Activated CD8-positive, alpha-beta memory T cell treated with anti-CD3 and anti-CD28 coated beads, Interleukin-2, amount 50 U/mL, for 24 hours (primary cell): ENCODE results near the gene SMYD3.

Experiments used
- DNase-seq: peaks from one replicate; pipeline ENCODE4 v3.0.0-alpha.2; 2020; ENCODE audit errors: extremely low read depth

Gene SMYD3

DNA sequence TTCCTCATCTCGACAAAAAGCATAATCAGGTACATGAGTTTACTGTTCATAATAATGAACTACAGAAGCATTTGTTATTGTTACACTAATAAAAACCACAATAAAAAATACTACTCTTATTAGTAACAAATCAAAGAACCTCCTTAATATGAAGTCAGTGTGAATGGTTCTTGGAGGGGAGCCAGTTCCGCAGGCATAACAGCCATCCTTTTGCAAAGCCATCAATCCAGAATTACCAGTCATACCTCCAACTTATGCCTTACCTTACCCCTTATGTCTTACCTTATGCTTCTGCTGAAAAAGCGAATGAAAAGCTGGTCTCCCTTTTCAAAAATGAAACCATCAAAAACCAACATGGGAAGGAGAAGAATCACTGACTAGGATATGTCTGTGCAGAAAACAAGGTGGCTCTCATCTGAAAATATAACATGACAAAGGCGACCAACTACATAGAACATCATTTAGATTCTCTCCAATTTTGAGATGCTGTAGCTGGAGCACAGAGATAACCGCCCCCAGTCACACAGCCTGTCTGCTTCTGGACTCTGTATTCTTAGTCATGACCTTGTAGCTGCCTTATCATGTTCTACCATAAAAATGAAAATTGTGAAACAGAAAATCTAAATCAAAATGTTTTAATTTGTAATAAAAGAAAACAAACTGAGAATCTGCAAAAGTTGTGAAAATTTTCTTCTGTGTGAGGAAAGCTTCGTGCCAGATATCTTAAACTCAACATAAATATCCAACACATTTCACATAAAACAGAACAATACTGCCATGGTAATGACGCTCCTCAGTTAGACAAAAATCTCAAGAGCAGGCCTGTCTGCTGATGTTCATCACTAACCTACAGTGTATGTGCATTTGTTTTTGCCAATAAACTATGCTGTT is 438.2 kb downstream of the SMYD3 start:
- DNase-seq = no peak

DNA sequence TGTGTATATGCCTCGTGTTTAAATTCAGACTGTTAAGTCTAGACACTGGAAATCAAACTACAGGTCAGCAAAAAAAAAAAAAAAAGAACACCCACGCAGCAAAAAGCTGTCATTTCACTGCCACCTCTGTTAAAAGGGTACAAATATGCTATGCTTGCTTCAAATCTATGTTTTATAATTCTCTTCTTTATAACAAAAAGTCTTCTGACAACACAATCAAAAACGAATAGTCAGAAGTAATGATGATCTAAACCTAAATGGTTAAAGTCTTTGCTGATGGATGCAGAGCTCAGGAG is 438.9 kb downstream of the SMYD3 start:
- DNase-seq = no peak

DNA sequence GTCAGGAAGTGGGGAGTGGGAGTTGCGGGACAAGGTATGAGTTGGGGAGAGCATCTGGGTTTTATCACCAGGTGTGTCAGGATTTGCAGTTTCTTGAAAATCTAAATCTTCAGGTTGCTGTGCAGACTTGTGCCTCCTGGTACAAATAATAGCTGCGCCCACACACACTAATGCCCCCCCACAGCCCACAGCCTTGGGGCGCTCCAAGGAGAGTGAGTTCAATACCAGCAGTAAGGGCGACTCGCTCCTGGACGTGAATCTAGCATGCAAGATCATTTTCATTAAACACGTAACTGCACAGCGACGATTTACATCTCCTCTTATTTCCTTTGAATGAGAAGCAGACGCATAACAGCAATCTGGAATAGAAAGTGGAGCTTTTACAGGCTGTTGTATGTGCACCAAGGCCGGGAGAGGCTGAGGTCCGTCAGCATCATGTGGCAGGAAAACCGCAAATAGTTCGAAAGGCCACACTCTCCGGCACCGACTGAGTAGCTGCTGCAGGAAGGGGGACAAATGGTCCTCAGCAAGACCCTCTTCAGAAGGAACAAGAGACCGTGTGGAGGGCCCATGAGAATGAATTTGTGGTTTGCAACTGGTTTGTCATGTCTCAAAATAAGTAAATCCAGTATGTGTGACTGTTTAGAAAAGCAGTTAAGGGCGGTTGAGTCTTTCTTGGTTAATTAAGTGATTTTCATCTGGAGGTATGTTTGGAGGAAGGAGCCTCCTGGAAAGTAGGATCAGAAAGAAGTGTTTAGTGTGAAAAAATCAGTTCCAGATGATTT is 439.5 kb downstream of the SMYD3 start:
- no peak for DNase-seq

DNA sequence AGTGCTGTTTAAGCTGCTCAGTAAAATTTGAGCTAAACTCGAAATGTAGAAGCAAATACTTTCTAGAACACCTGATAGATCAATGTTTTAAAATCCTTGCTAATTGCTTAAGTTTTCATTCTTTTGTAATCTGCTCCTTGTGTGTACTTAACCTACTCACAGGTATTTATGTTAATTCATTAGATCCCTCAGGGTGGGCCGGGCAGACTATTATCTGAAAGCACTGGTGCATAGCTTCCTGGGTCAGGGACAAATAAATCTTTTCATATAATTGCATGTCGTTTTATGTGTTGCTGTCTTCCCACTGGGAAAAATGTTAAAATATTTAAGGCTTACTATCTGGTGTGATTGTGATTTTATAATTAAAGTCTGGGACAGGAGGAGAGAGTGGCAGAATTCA is 440.5 kb downstream of the SMYD3 start:
- DNase-seq = no peak

DNA sequence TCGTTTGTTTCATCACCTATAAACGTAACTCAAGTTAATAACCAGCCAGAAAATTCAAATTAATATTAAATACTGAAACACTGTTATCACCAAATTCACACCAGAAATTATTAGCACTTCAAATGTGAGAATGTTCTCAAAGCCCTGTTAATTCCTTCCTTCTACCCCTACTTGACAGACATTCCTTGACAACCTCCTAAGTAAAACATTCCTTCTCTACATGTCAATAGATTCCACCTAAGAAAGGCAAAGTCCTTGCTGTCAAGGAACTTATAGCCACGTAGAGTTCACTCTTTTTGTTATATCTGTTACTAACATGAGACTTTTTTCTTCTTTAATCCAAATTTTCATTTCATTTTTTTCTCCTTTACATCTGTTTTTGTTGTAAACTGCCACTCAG is 441.5 kb downstream of the SMYD3 start:
- DNase-seq = no peak

DNA sequence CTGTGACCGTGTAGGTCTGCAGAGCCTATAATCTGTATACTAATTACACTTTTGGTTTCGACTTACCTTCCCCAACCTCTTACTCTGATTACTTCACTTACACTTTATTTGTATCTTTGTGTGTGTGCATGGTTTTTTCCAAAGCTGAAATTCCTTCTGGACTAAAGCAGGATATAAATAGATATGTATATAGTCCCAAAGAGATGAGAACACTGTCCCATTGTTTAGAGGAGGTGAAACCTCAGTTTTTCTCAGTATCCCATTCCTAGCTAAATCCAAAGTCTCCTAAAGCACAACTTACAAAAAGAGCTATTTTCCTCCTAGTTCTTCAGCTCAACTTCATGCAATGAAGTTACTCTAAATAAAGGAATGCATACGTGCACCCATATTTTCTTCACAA is 442.2 kb downstream of the SMYD3 start:
- DNase-seq = no peak

DNA sequence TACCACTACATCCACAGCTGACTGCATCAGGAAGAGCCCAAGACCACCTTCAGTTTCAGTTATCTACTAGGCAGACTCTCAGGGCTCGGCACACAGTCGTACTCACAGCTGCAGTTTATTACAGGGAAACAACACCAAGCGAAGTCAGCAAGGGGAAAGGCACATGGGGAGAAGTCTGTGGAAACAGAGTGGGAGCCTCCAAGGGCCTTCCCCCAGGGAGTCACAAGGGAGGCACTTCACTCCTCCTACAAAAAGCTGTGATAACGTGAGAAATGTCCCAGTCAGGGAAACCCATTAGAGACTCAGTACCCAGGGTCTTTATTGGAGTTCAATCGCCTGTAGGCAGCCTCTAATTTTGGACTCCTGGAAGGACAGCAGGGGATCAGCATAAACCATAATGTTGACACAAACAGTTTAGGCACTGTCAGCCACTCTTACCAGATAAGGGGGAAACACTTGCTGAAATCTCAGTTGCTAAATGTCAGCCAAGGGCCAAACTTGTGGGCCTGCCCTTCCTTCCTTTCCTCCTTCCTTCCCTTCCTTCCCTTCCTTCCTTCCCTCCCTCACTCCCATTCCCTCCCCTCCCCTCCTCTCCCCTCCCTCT is 444.0 kb downstream of the SMYD3 start:
- DNase-seq = no peak

DNA sequence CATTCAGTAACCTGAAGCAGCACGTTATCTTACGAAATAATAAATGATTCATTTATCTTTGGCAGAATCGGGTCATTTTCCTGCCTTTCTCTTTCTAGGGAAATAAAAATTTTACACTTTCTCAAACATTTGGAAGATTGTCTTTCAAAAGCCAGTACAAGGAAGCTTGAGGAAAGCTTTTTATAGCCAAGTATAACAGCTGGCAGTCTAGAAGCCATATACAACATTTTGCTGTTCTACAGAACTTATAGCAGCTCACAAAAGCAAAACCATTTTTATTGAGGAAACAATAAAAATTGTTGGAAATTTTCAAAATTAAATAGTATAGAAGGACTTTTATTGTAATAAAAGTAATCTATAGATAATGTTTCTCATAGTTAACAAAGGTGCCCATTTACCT is 448.6 kb downstream of the SMYD3 start:
- DNase-seq = no peak

DNA sequence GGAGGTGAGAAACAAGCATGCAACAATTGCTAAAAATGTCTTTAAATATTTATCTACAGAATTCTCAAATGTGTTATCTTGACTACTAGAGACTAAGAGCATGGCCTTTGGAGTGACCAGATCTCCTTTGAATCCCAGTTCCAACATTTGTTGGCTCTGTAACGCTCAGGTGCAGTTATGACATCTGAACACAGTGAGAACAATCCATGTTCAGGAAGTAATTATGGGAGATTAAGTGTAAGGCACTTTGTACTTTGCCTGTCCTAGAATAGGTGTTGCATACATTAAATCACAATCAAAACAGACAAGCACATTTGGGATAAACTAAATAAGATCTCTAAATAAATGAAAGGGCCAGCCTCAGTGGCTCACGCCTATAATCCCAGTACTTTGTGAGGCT is 454.5 kb downstream of the SMYD3 start:
- DNase-seq = no peak

DNA sequence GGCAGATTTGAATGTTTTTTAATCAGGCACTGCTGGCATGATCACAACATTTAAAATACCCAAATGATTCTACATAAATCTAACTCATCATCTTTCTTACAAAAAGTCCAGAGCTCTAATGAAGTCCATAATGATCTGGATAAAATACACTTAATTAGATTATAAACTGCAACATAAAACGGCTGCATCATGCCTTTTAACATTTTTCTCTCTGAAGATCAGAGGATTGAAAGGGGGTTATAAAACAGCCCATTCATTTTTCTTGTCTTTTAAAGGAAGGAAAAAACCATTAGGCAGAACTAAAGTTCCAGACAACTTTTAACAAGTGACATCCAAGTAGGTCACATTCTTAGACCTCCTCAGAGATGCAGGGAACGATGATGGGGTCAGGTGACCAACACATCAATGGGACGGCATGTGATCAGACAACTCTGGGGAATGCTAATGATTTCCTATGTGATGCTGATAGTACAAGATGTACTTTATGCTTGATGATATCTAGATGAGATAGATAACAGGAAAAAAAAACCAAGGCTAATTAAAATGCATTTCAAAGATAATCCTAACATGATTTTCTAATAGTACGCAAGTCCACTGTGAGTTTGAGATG is 455.1 kb downstream of the SMYD3 start:
- no peak for DNase-seq

DNA sequence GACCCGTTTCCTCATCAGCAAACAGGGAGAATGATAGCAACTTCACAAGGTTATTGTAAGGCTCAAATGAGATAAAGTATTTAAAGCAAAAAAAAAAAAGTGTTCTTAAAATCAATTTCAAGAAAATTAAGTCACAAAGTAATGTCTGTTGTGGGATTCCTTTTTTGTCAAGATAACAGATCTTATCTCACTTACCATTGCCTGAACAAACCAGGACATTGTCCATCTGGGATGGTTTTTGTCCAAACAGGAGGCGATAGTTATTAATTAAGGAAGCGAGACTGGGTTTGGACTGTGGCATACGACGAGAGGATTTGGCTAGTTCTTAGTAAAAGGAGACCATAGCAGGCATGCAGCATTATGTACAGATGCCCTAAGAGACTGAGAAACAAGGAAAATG is 458.4 kb downstream of the SMYD3 start:
- DNase-seq = no peak

DNA sequence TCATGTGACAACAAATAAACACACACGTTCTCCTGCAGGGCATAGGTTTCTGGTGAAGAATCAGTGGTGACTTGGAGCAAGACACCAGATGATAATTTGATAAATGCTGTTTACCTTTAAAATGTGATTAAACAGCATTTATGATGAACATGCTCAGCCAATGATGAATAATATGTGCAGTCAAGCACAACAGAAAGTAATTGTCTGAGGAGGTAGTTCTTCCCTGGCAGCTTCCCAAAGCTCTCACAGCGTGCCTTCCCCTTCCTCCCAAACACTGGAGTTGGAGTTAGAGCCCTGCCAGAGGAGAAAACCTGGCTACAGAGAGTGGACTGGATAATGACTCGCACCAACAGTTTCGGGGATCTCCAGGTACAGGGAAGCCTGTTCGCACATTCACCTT is 463.5 kb downstream of the SMYD3 start:
- no peak for DNase-seq

DNA sequence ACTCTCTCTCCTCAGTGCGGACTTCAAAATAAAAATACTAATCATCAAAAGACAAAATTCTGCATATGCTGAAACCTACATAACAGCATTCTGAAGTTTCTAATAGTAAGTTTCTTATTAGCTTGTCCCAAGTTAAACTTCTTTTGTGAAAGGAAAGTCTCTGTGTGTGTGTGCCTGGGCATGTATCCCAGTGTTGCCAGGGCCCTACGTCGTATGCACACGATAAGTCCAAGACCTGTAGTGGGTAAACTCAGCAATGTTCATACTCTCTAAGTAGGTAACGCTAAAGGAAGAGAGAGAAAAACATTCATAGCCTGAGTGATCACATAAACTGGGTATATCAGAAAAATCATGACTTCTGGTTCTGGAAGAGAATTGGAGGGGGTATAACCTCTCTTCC is 465.7 kb downstream of the SMYD3 start:
- DNase-seq = no peak

DNA sequence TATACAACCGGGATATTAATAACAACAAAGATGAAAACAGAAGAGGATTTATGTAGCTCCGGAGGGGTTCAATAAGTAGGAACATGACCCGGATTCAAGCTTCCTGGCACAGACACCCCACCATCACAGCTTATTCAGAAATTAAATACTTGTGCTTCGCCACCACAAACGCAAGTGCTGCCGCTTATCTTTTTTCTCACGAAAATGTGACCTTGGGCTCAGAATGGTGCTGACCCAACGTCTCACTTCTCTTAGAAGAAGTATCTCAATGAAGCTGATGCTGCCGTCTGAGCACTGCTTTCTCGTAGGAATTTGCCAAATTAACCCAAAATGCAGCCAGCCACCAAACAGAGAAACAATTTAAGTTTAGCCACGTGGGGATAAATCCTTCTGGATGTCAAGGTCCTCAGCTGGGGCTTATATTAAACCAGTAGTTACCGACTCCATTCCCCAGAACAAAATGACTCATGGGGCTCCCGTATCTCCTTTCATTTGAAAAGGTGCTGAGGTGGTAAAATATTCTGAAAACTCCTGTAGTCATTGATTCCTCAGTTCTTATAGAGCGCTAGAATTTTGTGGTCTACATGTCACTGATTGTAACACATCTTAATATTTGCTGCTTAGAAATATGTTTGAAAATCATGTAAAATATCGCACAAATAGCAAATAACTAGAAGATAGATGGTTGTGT is 466.7 kb downstream of the SMYD3 start:
- DNase-seq = no peak

DNA sequence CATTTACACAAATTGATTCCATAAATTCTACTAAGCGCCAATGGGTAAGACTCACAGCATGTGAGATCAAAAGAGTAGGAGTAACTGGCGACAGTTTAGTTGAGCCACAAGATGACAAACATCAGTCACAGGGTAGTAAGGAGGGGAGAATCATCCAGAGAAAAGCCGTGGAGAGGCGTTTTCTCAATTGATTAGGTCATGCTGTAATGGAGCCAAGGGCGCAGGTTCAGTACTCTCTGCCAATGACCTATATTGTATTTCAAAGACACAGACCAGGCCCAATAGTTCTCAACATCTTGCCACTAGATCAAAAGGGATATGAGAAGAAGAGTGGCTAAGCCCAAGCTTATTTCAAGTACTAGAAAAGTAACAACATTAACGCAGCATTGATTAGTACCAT is 467.5 kb downstream of the SMYD3 start:
- DNase-seq = no peak

DNA sequence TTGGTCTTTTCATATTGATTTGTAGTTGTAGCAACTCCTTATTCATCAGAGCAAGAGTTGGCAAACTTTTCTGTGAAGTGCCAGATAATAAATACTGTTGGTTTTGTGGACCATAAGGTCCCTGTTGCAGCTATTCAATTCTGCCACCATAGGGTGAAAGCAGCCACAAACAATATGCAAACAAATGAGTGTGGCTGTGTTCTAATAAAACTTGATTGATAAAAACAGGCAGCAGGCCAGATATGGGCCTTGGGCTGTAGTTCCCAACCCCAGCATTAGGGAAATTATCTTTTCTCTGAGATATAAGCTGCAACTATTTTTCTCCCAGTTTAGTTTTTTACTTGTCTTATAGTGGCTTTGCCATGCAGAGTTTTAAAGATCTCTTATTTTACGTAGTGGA is 469.2 kb downstream of the SMYD3 start:
- DNase-seq = no peak

DNA sequence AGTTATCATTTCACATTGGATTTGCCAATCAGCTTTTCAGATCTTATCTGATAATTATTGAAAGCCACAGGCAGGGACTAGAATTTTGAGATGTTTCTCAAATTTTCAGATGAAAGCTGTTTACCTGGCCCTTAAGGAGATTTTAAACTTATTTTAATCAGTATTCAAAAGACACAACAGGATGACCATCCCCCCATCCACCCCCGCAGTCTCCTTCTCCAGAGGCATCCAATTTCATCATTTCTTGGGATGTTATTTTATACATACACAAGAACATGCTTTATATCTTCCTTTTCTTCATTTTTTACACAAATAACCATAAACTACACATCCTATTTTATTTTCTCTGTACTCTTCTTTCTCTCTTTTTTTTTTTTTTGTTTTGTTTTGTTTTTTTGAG is 470.9 kb downstream of the SMYD3 start:
- DNase-seq = no peak

DNA sequence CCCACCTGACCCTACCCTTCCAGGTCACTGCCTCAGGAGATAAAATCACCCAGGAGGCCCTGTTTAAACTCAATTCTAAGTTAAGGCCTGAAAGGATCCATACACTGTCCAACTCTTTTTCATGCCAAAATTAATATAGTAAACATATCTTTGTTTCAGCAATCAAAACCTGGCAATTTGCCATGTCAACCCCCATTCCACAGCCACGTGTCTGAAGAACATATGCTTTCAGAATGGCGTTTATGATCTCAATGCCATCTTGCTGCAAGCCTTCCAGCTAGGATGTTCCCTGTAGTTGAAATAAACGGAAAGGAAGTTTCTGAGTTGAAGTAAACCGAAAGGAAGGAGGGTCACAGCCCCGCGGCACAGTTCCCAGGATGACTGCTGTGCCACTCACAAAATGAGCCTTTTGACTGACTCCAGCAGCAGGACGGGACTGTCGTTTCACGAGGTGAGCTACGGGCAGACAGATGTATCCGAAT is 472.0 kb downstream of the SMYD3 start:
- no peak for DNase-seq

DNA sequence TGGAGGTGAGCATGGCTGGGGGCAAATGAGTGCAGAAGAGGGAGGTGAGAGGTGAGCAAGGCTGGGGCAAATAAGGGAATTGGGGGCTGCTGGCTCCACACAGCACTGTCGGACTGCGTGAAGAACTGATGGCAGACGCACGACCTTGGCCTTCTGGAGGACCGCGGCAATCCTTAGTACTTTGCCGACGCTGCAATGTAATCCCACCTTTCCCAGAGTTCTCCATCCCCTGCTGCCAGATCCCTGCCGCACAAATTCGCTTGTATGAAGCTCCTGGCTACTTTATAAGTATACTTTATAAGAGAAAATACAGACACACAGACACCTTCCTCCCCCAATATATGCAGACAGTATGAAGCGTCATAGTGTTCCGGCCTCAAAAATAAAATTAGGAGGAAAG is 472.4 kb downstream of the SMYD3 start:
- DNase-seq = no peak

DNA sequence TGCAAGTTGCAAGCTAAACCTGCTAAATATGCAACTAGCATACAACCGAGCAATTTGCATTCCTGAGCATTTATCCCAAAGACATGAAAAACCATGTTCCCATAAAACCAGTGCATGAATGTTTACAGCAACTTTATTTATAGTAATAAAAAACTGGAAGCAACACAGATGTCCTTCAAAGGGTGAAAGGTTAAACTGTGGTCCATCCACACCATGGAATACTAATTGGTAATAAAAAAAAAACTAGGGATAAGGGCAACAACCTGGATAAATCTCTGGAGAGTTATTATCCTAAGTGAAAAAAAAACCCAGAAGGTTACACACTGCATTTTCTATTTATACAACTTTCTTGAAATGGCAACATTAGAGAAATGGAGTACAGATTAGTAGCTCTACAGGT is 474.1 kb downstream of the SMYD3 start:
- DNase-seq = no peak

DNA sequence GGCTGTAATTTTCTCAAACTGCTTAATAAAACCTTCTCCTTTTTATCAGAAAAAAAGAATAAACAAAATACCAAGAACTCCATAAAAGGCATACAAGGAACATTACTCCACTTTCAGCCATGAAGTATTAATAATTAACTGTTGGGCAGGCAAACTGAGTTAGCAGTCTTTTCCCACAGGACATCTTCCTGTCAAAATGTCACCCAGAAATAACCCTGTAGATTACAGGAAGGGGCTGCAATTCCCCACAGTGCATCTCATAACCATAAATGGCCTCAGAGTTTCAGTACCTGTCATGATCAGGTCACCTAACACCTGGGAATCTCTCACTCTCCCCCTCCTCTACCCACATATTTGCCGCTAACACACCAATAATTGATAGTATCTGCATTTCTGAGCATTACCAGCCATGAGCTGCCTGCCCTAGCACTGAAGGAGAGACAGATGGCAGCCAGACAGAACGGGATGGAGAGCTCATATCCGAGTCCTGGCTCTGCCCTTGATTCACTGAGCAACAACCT is 475.0 kb downstream of the SMYD3 start:
- no peak for DNase-seq

DNA sequence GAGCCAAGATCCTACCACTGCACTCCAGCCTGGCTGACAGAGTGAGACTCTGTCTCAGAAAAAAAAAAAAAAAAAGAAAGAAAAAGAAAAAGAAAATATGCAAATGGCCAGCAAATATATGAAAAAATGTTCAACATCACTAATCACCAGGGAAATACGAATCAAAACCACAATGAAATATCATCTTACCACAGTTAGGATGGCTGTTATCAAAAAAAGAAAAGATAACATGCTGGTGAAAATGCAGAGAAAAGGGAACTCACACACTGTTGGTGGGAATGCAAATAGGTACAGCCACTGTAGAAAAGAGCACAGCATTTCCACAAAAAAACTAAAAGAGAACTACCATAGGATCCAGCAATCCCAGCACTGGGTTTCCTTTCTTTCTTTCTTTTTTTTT is 477.5 kb downstream of the SMYD3 start:
- DNase-seq = no peak
